Activated CD4-positive, alpha-beta memory T cell treated with anti-CD3 and anti-CD28 coated beads, Interleukin-2, amount 10 ng/mL, durations not matched to agents 7 days and 5 days (primary cell): ENCODE measurements around the gene PDE4D. TPM values are rescaled to one million over a fixed set of nuclear protein-coding genes. Genes with fewer than 3 reads are reported as not detected.
"Not testable (repeated sequence)": the region's sequence is repeated elsewhere in the genome, so short reads cannot be mapped to it uniquely, and the experiment has no call there.

ENCODE experiments used
- CTCF ChIA-PET: fragments of 350-600 bp; sonication (Branson Sonifier 250); formaldehyde crosslinking; loops from one replicate; lab custom pipeline; 2021; ENCODE audit warnings: antibody characterized with exemption, inconsistent platforms; lab: Charles Lee
- POLR2A ChIA-PET: fragments of 350-600 bp; sonication (Branson Sonifier 250); formaldehyde crosslinking; loops from one replicate; lab custom pipeline; 2021; ENCODE audit warnings: antibody characterized with exemption; lab: Charles Lee
- DNase-seq: peaks from one replicate; pipeline ENCODE4 v3.0.0-alpha.2; 2020
- H3K27ac Mint-ChIP-seq: one replicate; pipeline ENCODE4 v1.8.0; 2021; ENCODE audit warnings: mild to moderate bottlenecking, mixed read lengths
- H3K27me3 Mint-ChIP-seq: one replicate; pipeline ENCODE4 v1.8.0; 2021; ENCODE audit warnings: mixed read lengths
- H3K36me3 Mint-ChIP-seq: one replicate; pipeline ENCODE4 v1.8.0; 2021; ENCODE audit warnings: low read depth, mixed read lengths
- H3K4me1 Mint-ChIP-seq: one replicate; pipeline ENCODE4 v1.8.0; 2021; ENCODE audit warnings: mixed read lengths
- H3K4me3 Mint-ChIP-seq: one replicate; pipeline ENCODE4 v1.8.0; 2021; ENCODE audit warnings: mild to moderate bottlenecking, mixed read lengths
- H3K9me3 Mint-ChIP-seq: one replicate; pipeline ENCODE4 v1.8.0; 2021; ENCODE audit warnings: mixed read lengths
- total RNA-seq, 2 experiments: library from RNA; stranded (reverse); gene quantifications; one replicate each; pipeline ENCODE4 v1.2.3, GENCODE V29; 2021

PDE4D gene
- total RNA-seq, 2 experiments from 2014 or later = 123 to 126 TPM

GRCh38 chr5:59416026-59416425 lies 477.5 kb downstream of the PDE4D start:
- peaks cover 21% of the 10 kb centered on the region for H3K27me3 Mint-ChIP-seq
- ChIA-PET CTCF (no interaction called here), POLR2A (no interaction called here)
- H3K27ac Mint-ChIP-seq = no peak overlapping the region
- H3K4me3 Mint-ChIP-seq = no peak overlapping the region
- H3K9me3 Mint-ChIP-seq = no peaks in the 10 kb centered on the region
- H3K4me1 Mint-ChIP-seq = no peaks in the 10 kb centered on the region
- DNase-seq = no peak
- H3K36me3 Mint-ChIP-seq = no peaks in the 10 kb centered on the region

- no peak overlapping the region for H3K27ac Mint-ChIP-seq
- CTCF ChIA-PET = no interaction called here
- H3K4me3 Mint-ChIP-seq = no peak overlapping the region
- no peak for DNase-seq
- H3K27me3 Mint-ChIP-seq = peaks cover 19% of the 10 kb centered on the region
- POLR2A ChIA-PET = no interaction called here
- no peaks in the 10 kb centered on the region for H3K36me3 Mint-ChIP-seq
- H3K9me3 Mint-ChIP-seq = peaks cover 2% of the 10 kb centered on the region
- H3K4me1 Mint-ChIP-seq = no peaks in the 10 kb centered on the region
These were observed 481.1 kb downstream of the PDE4D start for GRCh38 chr5:59412428-59412827.

DNA sequence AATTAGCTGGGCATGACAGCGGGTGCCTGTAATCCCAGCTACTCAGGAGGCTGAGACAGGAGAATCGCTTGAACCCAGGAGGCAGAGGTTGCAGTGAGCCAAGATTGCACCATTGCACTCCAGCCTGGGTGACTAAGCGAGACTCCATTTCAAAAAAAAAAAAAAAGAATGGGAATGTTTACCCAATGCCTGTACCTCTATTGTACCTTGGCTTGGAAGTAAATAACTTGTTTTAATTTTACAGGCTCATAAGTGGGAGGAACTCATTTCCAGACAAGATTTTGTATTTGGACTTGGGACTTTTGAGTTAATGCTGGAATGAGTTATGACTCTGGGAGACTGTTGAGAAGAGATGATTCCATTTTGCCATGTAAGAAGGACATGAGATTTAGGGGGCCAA lies 484.5 kb downstream of the PDE4D start:
- H3K27ac Mint-ChIP-seq, H3K4me3 Mint-ChIP-seq, DNase-seq, H3K36me3 Mint-ChIP-seq, H3K27me3 Mint-ChIP-seq, H3K4me1 Mint-ChIP-seq, CTCF ChIA-PET, H3K9me3 Mint-ChIP-seq, POLR2A ChIA-PET: not testable (repeated sequence)

- CTCF ChIA-PET = no interaction called here
These were observed 485.6 kb downstream of the PDE4D start for GRCh38 chr5:59407967-59408366.

GRCh38 chr5:59401637-59402036 lies 491.9 kb downstream of the PDE4D start:
- DNase-seq = no peak
- H3K27ac Mint-ChIP-seq = no peak overlapping the region
- H3K36me3 Mint-ChIP-seq = no peaks in the 10 kb centered on the region
- POLR2A ChIA-PET = no interaction called here
- no peaks in the 10 kb centered on the region for H3K4me1 Mint-ChIP-seq
- H3K9me3 Mint-ChIP-seq = peaks cover 1% of the 10 kb centered on the region
- CTCF ChIA-PET = no interaction called here
- H3K4me3 Mint-ChIP-seq = no peak overlapping the region
- peaks cover 2% of the 10 kb centered on the region for H3K27me3 Mint-ChIP-seq

More at GRCh38 chr5:59407967-59408366, 485.6 kb downstream of the PDE4D start:
- Mint-ChIP-seq H3K4me1 (no peaks in the 10 kb centered on the region), H3K9me3 (peaks cover 5% of the 10 kb centered on the region), H3K36me3 (no peaks in the 10 kb centered on the region), H3K27me3 (peaks cover 4% of the 10 kb centered on the region), H3K4me3 (no peak overlapping the region), H3K27ac (no peak overlapping the region)
- POLR2A ChIA-PET = no interaction called here
- DNase-seq = no peak

GRCh38 chr5:59394956-59395355 lies 498.6 kb downstream of the PDE4D start:
- POLR2A ChIA-PET, H3K27ac Mint-ChIP-seq, H3K9me3 Mint-ChIP-seq, H3K36me3 Mint-ChIP-seq, CTCF ChIA-PET, H3K27me3 Mint-ChIP-seq, DNase-seq, H3K4me1 Mint-ChIP-seq, H3K4me3 Mint-ChIP-seq: not testable (repeated sequence)

DNA sequence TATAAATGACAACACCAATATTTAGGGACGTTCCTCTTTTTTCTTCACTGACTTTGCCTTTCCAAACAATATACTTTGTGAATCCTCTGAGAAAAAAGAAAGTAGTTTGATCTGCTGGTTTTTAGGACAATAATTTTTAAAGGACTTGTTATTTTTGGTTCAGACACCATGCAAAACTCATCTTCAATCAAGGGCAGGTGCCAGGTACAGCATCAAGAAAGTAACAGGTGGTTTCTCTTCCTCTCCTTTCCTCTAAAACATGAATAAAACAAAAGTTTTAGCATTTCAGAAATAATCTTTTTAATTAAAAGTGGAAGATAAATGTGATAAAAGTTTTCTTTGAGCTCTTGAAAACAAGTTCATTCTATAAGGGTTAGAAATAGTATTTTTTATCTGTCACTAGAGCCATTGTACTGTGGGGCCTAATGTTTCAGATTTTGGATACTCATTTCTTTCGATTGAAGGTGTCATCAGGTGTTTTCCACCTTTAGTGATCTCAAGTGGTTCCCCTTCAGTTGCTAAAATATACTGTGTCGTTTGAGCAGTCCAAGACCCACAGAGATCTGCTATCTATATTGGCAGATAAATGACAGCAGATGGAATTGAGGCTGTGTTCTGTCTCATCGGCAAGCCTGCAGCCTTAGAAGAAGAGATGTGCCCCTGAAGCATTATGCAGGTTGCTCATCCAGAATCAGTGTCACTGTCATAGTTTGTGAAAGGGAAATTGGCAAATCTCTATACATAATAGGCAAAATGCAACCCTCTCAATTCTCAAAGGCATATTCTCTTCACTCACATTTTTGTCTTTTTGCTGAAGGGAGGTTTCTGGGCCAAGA lies 499.7 kb downstream of the PDE4D start:
- peaks cover 7% of the 10 kb centered on the region for H3K27me3 Mint-ChIP-seq
- no peak overlapping the region for H3K27ac Mint-ChIP-seq
- no peaks in the 10 kb centered on the region for H3K4me1 Mint-ChIP-seq
- CTCF ChIA-PET = no interaction called here
- DNase-seq = no peak
- POLR2A ChIA-PET = no interaction called here
- H3K4me3 Mint-ChIP-seq = no peak overlapping the region
- no peaks in the 10 kb centered on the region for H3K9me3 Mint-ChIP-seq
- no peaks in the 10 kb centered on the region for H3K36me3 Mint-ChIP-seq

DNA sequence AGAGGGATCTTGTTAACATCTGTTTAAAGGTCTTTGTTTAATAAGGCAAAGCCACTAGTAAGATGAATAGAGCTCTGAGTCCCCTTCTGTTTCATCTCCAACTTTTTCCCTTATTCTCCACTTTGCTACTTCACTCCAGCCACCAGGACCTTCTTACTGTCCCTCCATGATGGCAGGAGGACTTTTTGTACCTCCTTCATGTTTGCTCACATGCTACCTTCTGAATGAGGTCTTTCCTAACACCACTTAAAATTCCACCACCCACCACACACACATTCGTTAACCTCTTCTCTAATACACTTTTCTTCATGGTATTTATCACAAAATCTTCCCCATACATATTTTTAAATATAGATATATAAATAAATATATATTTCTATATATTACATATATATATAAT lies 501.9 kb downstream of the PDE4D start:
- Mint-ChIP-seq H3K36me3 (no peaks in the 10 kb centered on the region), H3K4me3 (no peak overlapping the region), H3K27me3 (peaks cover 12% of the 10 kb centered on the region), H3K27ac (no peak overlapping the region), H3K9me3 (no peaks in the 10 kb centered on the region), H3K4me1 (no peaks in the 10 kb centered on the region)
- CTCF ChIA-PET = interaction anchor here (1.4 to 4.7 kb wide), 2 partner anchors 281 to 409 kb away, joined by 4 to 15 read pairs; no protein-coding TSS in a partner anchor
- DNase-seq = no peak
- POLR2A ChIA-PET = no interaction called here

DNA sequence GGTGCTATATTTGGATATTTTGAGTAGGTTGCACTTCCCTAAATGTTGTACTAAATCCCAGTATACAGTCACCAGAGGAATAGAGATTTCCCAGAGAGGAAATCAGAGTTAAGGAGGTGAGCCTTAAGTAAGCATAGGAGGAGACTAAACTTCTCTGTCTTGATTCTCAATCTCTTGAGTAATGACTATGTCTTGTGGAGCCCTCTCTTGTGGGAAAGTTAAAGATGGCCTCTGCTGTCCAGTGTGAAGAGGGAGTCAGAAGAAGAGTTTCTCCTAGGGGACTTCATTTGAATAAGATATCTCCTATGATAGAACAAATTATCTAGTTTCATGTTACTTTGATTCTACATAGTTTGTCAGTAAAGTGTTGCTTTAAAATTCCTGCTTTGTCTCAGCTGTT lies 502.5 kb downstream of the PDE4D start:
- no peaks in the 10 kb centered on the region for H3K36me3 Mint-ChIP-seq
- CTCF ChIA-PET = interaction anchor here (1.4 to 4.7 kb wide), 6 partner anchors 10 to 409 kb away, joined by 4 to 19 read pairs (median 8); no protein-coding TSS in a partner anchor
- no peak overlapping the region for H3K4me3 Mint-ChIP-seq
- H3K27me3 Mint-ChIP-seq = peaks cover 14% of the 10 kb centered on the region
- H3K4me1 Mint-ChIP-seq = no peaks in the 10 kb centered on the region
- no peak overlapping the region for H3K27ac Mint-ChIP-seq
- H3K9me3 Mint-ChIP-seq = no peaks in the 10 kb centered on the region
- POLR2A ChIA-PET = no interaction called here
- no peak for DNase-seq

GRCh38 chr5:59390074-59390659 lies 503.4 kb downstream of the PDE4D start:
- no peak overlapping the region for H3K4me3 Mint-ChIP-seq
- POLR2A ChIA-PET = interaction anchor here (0.7 kb wide), 1 partner anchor 403 kb away, joined by 3 read pairs; no protein-coding TSS in a partner anchor
- H3K27me3 Mint-ChIP-seq = peaks cover 17% of the 10 kb centered on the region
- no peak overlapping the region for H3K27ac Mint-ChIP-seq
- H3K36me3 Mint-ChIP-seq = no peaks in the 10 kb centered on the region
- no peaks in the 10 kb centered on the region for H3K4me1 Mint-ChIP-seq
- no peak for DNase-seq
- CTCF ChIA-PET = interaction anchor here (1.1 to 4.7 kb wide), 7 partner anchors 10 to 410 kb away, joined by 3 to 19 read pairs (median 7); no protein-coding TSS in a partner anchor
- H3K9me3 Mint-ChIP-seq = no peaks in the 10 kb centered on the region

DNA sequence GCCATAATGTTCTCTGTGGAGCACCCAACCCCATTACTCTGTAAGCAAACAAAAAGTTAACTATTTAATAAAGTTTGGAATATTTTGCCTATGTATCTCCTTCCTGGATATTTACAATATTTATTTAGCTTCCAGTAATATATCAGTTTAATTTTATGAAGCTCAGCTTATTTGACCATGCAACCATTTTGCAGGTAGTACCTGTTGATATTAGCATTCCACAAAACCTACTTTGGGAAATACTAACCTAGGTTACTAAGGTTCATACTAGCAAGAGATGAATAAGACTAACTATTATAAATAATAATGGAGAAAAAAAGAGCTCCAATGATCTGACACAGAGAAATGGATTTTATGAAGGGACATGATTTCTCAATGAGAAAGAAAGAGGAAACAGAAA lies 506.4 kb downstream of the PDE4D start:
- ChIA-PET POLR2A (no interaction called here), CTCF (interaction anchor here (0.7 to 4.7 kb wide), 5 partner anchors 11 to 413 kb away, joined by 3 to 15 read pairs (median 4); no protein-coding TSS in a partner anchor)
- DNase-seq = no peak
- Mint-ChIP-seq H3K27me3 (peaks cover 17% of the 10 kb centered on the region), H3K27ac (no peak overlapping the region), H3K9me3 (no peaks in the 10 kb centered on the region), H3K4me3 (no peak overlapping the region), H3K4me1 (no peaks in the 10 kb centered on the region), H3K36me3 (no peaks in the 10 kb centered on the region)

DNA sequence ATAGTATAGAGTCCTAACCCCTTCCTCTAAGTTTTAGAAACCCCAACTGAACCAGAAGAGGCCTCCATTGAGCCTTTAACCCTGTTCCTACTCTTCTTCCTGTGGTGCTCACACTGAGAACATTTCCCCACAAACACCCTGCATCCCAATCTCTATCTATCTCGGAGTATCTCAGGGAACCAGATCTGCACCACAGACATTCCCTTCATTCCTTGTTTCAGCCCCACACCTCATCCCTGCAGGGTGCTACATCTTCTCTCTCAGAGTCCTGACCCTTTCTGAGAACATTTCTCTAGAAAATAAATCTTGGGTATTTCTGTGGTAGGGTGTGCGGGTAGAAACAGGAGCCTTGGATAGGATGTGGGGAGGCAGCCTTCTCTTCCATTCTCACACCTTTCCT lies 507.8 kb downstream of the PDE4D start:
- Mint-ChIP-seq H3K4me3 (no peak overlapping the region), H3K27me3 (peaks cover 20% of the 10 kb centered on the region), H3K4me1 (no peaks in the 10 kb centered on the region), H3K9me3 (no peaks in the 10 kb centered on the region), H3K36me3 (no peaks in the 10 kb centered on the region), H3K27ac (no peak overlapping the region)
- DNase-seq = no peak
- ChIA-PET CTCF (no interaction called here), POLR2A (no interaction called here)

GRCh38 chr5:59380350-59380951 lies 513.1 kb downstream of the PDE4D start:
- ChIA-PET POLR2A (interaction anchor here (1.3 kb wide), 1 partner anchor 192 kb away, joined by 3 read pairs; no protein-coding TSS in a partner anchor), CTCF (interaction anchor here (0.6 to 2.9 kb wide), 21 partner anchors 9 to 509 kb away, joined by 3 to 53 read pairs (median 4); no protein-coding TSS in a partner anchor)
- no peak overlapping the region for H3K4me3 Mint-ChIP-seq
- H3K9me3 Mint-ChIP-seq = no peaks in the 10 kb centered on the region
- peaks cover 9% of the 10 kb centered on the region for H3K27me3 Mint-ChIP-seq
- H3K4me1 Mint-ChIP-seq = peaks cover 3% of the 10 kb centered on the region
- H3K27ac Mint-ChIP-seq = no peak overlapping the region
- no peaks in the 10 kb centered on the region for H3K36me3 Mint-ChIP-seq
- peak; percentile 22 for DNase-seq
